WTC11 (cell line): ENCODE data around the gene TAGLN3. TPM values are rescaled to one million over a fixed set of nuclear protein-coding genes. Genes with fewer than 3 reads are reported as not detected.

ENCODE experiments used
- ATAC-seq: fragments of 200-7000 bp; cut with Tn5 transposase; 2 replicates; pipeline ENCODE4 v1.10.0; 2021; ENCODE audit warnings: mild to moderate bottlenecking, moderate library complexity
- CTCF ChIA-PET: fragments of 300-600 bp; sonication (Branson Sonifier 250); formaldehyde crosslinking; loops from one replicate; lab custom pipeline; 2021; ENCODE audit warnings: antibody characterized with exemption; lab: Charles Lee
- POLR2A ChIA-PET: fragments of 350-600 bp; sonication (Branson Sonifier 250); formaldehyde crosslinking; loops from one replicate; lab custom pipeline; 2021; ENCODE audit warnings: antibody characterized with exemption; lab: Charles Lee
- DNase-seq: peaks from one replicate; pipeline ENCODE4 v3.0.0; 2021; ENCODE audit warnings: low spot score
- H3K27ac Mint-ChIP-seq: 2 replicates; pipeline ENCODE4 v1.8.0; 2021; ENCODE audit warnings: mixed read lengths
- H3K27me3 Mint-ChIP-seq: 2 replicates; pipeline ENCODE4 v1.8.0; 2021; ENCODE audit warnings: low read depth, mild to moderate bottlenecking, moderate library complexity, mixed read lengths
- H3K36me3 Mint-ChIP-seq: 2 replicates; pipeline ENCODE4 v1.8.0; 2021; ENCODE audit warnings: mixed read lengths
- H3K4me1 Mint-ChIP-seq: 2 replicates; pipeline ENCODE4 v1.8.0; 2022; ENCODE audit warnings: mixed read lengths
- H3K4me3 Mint-ChIP-seq: 2 replicates; pipeline ENCODE4 v1.8.0; 2021; ENCODE audit warnings: mild to moderate bottlenecking, moderate library complexity, mixed read lengths
- H3K9me3 Mint-ChIP-seq: 2 replicates; pipeline ENCODE4 v1.8.0; 2021; ENCODE audit warnings: mixed read lengths
- ESRRA ChIP-seq: sonication (generic); formaldehyde crosslinking; IDR thresholded peaks from 2 replicates; pipeline ENCODE4 v1.8.1; 2022; ENCODE audit warnings: mild to moderate bottlenecking, missing genetic modification reagents, borderline replicate concordance
- ETV6 ChIP-seq: sonication (generic); formaldehyde crosslinking; IDR thresholded peaks from 2 replicates; pipeline ENCODE4 v1.8.1; 2022; ENCODE audit warnings: mild to moderate bottlenecking, missing genetic modification reagents
- HMGA2 ChIP-seq: fragments of 250-450 bp; sonication (Bioruptor Pico); IDR thresholded peaks from 2 replicates; pipeline ENCODE4 v1.4.0; 2021; ENCODE audit warnings: mild to moderate bottlenecking, moderate library complexity
- IRF2 ChIP-seq: sonication (generic); formaldehyde crosslinking; IDR thresholded peaks from 2 replicates; pipeline ENCODE4 v1.8.0; 2022; ENCODE audit warnings: low read depth, missing genetic modification reagents, borderline replicate concordance
- JUN ChIP-seq: sonication (generic); formaldehyde crosslinking; IDR thresholded peaks from 2 replicates; pipeline ENCODE4 v1.8.0; 2023; ENCODE audit warnings: mild to moderate bottlenecking, missing genetic modification reagents
- NFE2L1 ChIP-seq: sonication (generic); formaldehyde crosslinking; IDR thresholded peaks from 2 replicates; pipeline ENCODE4 v1.8.1; 2023; ENCODE audit warnings: missing genetic modification reagents
- OVOL2 ChIP-seq: fragments of 250-450 bp; sonication (Bioruptor Pico); IDR thresholded peaks from 2 replicates; pipeline ENCODE4 v1.9.0; 2021; ENCODE audit warnings: mild to moderate bottlenecking, borderline replicate concordance
- RORB ChIP-seq: fragments of 250-450 bp; sonication (Bioruptor Pico); IDR thresholded peaks from 2 replicates; pipeline ENCODE4 v1.9.0; 2021; ENCODE audit warnings: mild to moderate bottlenecking
- SMAD3 ChIP-seq: sonication (generic); formaldehyde crosslinking; IDR thresholded peaks from 2 replicates; pipeline ENCODE4 v1.8.0; 2022; ENCODE audit warnings: missing genetic modification reagents, mild to moderate bottlenecking, borderline replicate concordance
- SMAD4 ChIP-seq: sonication (generic); formaldehyde crosslinking; IDR thresholded peaks from 2 replicates; pipeline ENCODE4 v1.8.0; 2022; ENCODE audit warnings: mild to moderate bottlenecking, missing genetic modification reagents
- TEAD1 ChIP-seq: sonication (generic); formaldehyde crosslinking; IDR thresholded peaks from 2 replicates; pipeline ENCODE4 v1.8.0; 2022; ENCODE audit warnings: mild to moderate bottlenecking, missing genetic modification reagents
- ZNF232 ChIP-seq: sonication (generic); formaldehyde crosslinking; IDR thresholded peaks from 2 replicates; pipeline ENCODE4 v1.8.0; 2022; ENCODE audit warnings: mild to moderate bottlenecking, missing genetic modification reagents
- ZNF263 ChIP-seq: sonication (generic); formaldehyde crosslinking; IDR thresholded peaks from 2 replicates; pipeline ENCODE4 v1.8.1; 2022; ENCODE audit warnings: low read depth, mild to moderate bottlenecking, moderate library complexity, missing genetic modification reagents
- total RNA-seq: library from RNA; stranded (reverse); gene quantifications from 3 replicates; pipeline ENCODE4 v1.2.3, GENCODE V29; 2021
- TF ChIP-seq, protein P1 (sequence below): fragments of 250-450 bp; sonication (Bioruptor Pico); IDR thresholded peaks from 2 replicates; pipeline ENCODE4 v1.9.0; 2021; ENCODE audit warnings: mild to moderate bottlenecking
- TF ChIP-seq, protein P2 (sequence below): fragments of 250-450 bp; sonication (Bioruptor Pico); conservative IDR thresholded peaks from 2 replicates; pipeline ENCODE4 v1.9.0; 2021; ENCODE audit warnings: mild to moderate bottlenecking
- TF ChIP-seq, protein P3 (sequence below): sonication (generic); formaldehyde crosslinking; IDR thresholded peaks from 2 replicates; pipeline ENCODE4 v1.8.0; 2022; ENCODE audit warnings: mild to moderate bottlenecking, missing genetic modification reagents
- TF ChIP-seq, protein P4 (sequence below): sonication (generic); formaldehyde crosslinking; IDR thresholded peaks from 2 replicates; pipeline ENCODE4 v1.8.0; 2023; ENCODE audit warnings: missing genetic modification reagents, mild to moderate bottlenecking, borderline replicate concordance
- TF ChIP-seq, protein P5 (sequence below): sonication (generic); formaldehyde crosslinking; IDR thresholded peaks from 2 replicates; pipeline ENCODE4 v1.8.1; 2022; ENCODE audit warnings: mild to moderate bottlenecking, moderate library complexity, missing genetic modification reagents
- TF ChIP-seq, protein P6 (sequence below): sonication (generic); formaldehyde crosslinking; IDR thresholded peaks from 2 replicates; pipeline ENCODE4 v1.8.1; 2023; ENCODE audit warnings: mild to moderate bottlenecking, moderate library complexity, missing genetic modification reagents

TAGLN3 gene
- total RNA-seq, 1 experiment from 2014 or later = 2.8 TPM

DNA sequence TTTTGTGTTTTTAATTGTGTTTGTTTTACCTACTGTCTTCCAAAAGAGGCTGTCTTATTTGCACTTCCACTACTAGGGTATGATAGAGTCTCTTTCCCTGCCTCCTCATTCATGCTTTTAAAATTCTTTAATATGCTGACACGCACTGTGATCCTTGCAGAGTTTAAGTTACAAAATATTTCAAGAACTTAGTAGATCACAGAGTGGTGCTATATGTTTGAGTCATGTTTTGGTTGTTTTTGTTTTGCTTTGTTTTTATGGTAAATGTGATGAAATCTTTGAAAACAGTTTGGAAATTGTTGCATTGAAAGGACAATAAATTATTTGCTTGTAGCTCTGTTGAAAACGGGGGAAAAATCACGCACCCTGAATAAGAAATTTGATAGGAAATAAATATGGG lies 25.8 kb upstream of the TAGLN3 start (continued):
- TF ChIP-seq, protein P1, sequence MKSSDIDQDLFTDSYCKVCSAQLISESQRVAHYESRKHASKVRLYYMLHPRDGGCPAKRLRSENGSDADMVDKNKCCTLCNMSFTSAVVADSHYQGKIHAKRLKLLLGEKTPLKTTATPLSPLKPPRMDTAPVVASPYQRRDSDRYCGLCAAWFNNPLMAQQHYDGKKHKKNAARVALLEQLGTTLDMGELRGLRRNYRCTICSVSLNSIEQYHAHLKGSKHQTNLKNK (CRISPR knock-in tag) = no peak
- TF ChIP-seq SMAD3 (CRISPR knock-in tag) = no peak
- TF ChIP-seq, protein P2, sequence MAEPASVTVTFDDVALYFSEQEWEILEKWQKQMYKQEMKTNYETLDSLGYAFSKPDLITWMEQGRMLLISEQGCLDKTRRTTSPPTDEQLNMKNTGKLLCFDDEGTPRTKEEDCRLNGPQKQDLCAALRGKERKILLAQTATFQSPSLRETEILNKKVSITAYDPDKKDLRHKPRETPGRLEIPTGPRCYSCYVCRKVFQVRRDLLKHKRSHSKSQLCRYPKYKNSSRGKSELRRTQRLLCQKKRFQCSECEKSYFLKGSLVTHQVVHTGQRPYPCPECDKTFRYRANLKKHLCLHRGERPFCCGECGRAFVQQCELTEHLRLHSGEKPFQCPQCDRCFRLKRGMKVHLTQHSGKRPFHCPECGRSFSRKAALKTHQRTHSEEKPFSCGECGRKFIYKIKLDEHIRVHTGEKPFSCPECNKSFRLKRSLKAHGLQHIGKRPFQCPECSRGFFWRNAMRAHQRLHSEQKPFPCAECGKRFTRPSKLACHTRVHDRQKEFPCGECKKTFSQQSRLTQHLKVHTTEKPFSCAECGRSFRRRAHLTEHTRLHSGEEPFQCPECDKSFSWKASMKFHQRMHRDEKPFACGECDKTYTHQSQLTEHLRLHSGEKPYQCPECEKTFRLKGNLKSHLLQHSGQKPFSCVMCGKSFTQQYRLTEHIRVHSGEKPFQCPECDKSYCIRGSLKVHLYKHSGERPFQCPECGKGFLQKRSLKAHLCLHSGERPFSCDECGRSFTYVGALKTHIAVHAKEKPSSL (CRISPR knock-in tag) = no peak

DNA sequence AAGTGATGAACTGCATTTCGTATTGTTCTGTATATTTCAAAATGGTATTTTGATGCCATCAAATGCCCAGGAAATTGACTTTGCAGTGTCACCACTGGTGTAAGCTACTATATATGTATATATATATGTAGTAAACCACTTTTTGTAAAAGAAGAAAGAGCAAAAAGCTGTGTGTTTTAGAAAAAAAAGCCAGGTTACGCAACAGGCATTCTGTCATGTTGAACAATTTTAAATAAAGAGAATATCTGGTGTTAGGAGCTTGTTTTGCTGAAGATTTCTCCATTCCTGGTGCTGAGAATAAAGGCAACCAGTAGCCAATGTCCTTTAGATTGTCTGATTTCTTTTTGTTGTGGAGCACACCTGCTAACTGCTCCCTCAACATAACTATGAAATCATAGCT lies 23.6 kb upstream of the TAGLN3 start:
- H3K27ac Mint-ChIP-seq = no peak overlapping the region
- POLR2A ChIA-PET = interaction anchor here (0.6 kb wide), 1 partner anchor 147 kb away, joined by 4 read pairs; no protein-coding TSS in a partner anchor
- ATAC-seq = no peak

DNA sequence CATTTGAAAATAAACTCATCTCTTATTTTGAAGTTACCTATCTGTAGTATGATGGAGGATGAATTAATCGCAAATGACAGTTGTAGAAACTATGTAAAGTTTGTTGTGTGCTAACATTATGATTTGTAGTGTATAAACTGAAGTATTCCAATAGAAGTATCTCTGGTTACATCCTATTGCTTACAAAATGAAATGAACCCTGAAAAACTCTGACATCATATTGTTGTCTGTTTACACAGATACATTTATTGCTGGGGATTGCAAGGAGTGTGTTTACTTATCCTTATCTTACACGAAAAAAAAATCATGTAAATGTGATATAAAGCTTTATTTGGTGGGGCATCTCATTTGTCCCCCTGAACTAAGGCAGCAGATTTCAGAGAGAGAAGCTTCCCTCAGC lies 22.5 kb upstream of the TAGLN3 start:
- no peak overlapping the region for H3K27ac Mint-ChIP-seq
- H3K27me3 Mint-ChIP-seq = no peaks in the 10 kb centered on the region
- H3K4me1 Mint-ChIP-seq = peaks cover 13% of the 10 kb centered on the region
- POLR2A ChIA-PET = no interaction called here
- H3K4me3 Mint-ChIP-seq = no peak overlapping the region
- no peaks in the 10 kb centered on the region for H3K9me3 Mint-ChIP-seq
- CTCF ChIA-PET = interaction anchor here (1.8 kb wide), 1 partner anchor 37 kb away, joined by 4 read pairs; no protein-coding TSS in a partner anchor
- 0 out of 2 replicates have a peak, but pooled peaks cover 2% of the 10 kb centered on the region for H3K36me3 Mint-ChIP-seq
- no peak for ATAC-seq
- TF ChIP-seq ZNF232 (CRISPR knock-in tag) (no peak), HMGA2 (CRISPR knock-in tag) (no peak), RORB (CRISPR knock-in tag) (no peak), ESRRA (no peak)
- DNase-seq = no peak

More for the DNA sequence above, 23.6 kb upstream of the TAGLN3 start:
- TF ChIP-seq ZNF263 (no peak), JUN (CRISPR knock-in tag) (no peak), ETV6 (no peak), SMAD4 (no peak)
- TF ChIP-seq, protein P3, sequence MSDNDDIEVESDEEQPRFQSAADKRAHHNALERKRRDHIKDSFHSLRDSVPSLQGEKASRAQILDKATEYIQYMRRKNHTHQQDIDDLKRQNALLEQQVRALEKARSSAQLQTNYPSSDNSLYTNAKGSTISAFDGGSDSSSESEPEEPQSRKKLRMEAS = no peak
- Mint-ChIP-seq H3K9me3 (no peaks in the 10 kb centered on the region), H3K4me3 (no peak overlapping the region), H3K36me3 (0 out of 2 replicates have a peak, but pooled peaks cover 2% of the 10 kb centered on the region), H3K4me1 (peaks cover 10% of the 10 kb centered on the region), H3K27me3 (no peaks in the 10 kb centered on the region)
- CTCF ChIA-PET = interaction anchor here (2.1 kb wide), 1 partner anchor 39 kb away, joined by 5 read pairs; no protein-coding TSS in a partner anchor
- DNase-seq = no peak

DNA sequence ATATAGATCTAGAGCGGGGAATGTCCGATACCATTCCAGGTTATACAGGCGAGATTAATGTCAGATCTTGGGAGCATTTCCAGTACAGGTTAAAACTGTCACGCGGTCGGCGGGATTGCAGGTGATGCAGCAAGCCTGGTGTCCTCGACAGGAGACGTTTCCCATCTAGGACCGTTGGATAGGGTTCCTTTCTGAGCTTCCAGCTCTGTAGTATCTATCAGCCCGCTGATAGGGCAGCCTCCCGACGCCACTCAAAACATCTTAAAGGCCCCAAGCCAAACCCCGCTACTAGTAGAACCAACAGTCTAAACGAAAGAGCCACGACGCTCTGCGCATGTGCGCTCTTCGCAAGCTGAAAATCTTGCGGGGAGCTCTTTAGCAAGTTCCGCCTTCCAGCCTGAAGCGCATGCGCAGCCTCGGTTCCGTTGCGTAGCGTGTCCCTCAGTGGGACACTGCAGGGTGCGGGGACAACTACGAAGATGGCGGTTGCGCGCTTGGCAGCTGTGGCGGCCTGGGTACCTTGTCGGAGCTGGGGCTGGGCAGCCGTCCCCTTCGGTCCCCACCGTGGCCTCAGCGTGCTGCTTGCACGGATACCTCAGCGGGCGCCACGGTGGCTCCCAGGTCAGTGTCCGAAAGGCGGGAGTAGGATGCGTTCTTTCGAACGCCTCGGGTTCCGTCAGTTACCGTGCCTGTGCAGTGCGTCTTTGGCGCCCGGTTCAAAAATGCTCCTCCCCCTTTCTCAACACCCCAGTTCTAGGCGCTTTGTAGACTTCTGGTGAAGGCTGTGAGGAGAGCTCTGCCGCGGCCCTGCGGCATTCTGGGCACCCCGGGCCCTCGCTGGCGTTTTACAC lies 19.9 kb upstream of the TAGLN3 start, which contains the start of gene ABHD10:
Gene ABHD10, plus strand, starts transcription at position 444 of the 851 bp plus-strand sequence. Its CDS starts 36 bp downstream, at position 480.
- H3K27me3 Mint-ChIP-seq = no peaks in the 10 kb centered on the region
- H3K4me1 Mint-ChIP-seq = peaks cover 13% of the 10 kb centered on the region
- POLR2A ChIA-PET = interaction anchor here (0.6 to 1.6 kb wide), 6 partner anchors 10 to 118 kb away, joined by 3 to 8 read pairs (median 4); partner anchors contain the start of gene TAGLN3
- peak; percentile 93 for DNase-seq
- CTCF ChIA-PET = interaction anchor here (0.8 to 4.4 kb wide), 18 partner anchors 9 to 400 kb away, joined by 3 to 51 read pairs (median 4); partner anchors contain the start of gene TAGLN3
- no peaks in the 10 kb centered on the region for H3K9me3 Mint-ChIP-seq
- ATAC-seq = peak; percentile 96
- H3K36me3 Mint-ChIP-seq = peaks cover 5% of the 10 kb centered on the region; the same call in 1 of the 2 replicates
- H3K4me3 Mint-ChIP-seq = peak within 1 kb of the TSS; percentile 83
- H3K27ac Mint-ChIP-seq = peak within 1 kb of the TSS; percentile 88
- TF ChIP-seq OVOL2 (no peak), IRF2 (no peak), ZNF232 (CRISPR knock-in tag) (0 out of 2 replicates have a peak, but pooled peaks have one; percentile 59), TEAD1 (0 out of 2 replicates have a peak, but pooled peaks have one; percentile 16), NFE2L1 (CRISPR knock-in tag) (0 out of 2 replicates have a peak, but pooled peaks have one; percentile 63)
- TF ChIP-seq, protein P4, sequence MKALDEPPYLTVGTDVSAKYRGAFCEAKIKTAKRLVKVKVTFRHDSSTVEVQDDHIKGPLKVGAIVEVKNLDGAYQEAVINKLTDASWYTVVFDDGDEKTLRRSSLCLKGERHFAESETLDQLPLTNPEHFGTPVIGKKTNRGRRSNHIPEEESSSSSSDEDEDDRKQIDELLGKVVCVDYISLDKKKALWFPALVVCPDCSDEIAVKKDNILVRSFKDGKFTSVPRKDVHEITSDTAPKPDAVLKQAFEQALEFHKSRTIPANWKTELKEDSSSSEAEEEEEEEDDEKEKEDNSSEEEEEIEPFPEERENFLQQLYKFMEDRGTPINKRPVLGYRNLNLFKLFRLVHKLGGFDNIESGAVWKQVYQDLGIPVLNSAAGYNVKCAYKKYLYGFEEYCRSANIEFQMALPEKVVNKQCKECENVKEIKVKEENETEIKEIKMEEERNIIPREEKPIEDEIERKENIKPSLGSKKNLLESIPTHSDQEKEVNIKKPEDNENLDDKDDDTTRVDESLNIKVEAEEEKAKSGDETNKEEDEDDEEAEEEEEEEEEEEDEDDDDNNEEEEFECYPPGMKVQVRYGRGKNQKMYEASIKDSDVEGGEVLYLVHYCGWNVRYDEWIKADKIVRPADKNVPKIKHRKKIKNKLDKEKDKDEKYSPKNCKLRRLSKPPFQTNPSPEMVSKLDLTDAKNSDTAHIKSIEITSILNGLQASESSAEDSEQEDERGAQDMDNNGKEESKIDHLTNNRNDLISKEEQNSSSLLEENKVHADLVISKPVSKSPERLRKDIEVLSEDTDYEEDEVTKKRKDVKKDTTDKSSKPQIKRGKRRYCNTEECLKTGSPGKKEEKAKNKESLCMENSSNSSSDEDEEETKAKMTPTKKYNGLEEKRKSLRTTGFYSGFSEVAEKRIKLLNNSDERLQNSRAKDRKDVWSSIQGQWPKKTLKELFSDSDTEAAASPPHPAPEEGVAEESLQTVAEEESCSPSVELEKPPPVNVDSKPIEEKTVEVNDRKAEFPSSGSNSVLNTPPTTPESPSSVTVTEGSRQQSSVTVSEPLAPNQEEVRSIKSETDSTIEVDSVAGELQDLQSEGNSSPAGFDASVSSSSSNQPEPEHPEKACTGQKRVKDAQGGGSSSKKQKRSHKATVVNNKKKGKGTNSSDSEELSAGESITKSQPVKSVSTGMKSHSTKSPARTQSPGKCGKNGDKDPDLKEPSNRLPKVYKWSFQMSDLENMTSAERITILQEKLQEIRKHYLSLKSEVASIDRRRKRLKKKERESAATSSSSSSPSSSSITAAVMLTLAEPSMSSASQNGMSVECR = 0 out of 2 replicates have a peak, but pooled peaks have one; percentile 32
- TF ChIP-seq, protein P5, sequence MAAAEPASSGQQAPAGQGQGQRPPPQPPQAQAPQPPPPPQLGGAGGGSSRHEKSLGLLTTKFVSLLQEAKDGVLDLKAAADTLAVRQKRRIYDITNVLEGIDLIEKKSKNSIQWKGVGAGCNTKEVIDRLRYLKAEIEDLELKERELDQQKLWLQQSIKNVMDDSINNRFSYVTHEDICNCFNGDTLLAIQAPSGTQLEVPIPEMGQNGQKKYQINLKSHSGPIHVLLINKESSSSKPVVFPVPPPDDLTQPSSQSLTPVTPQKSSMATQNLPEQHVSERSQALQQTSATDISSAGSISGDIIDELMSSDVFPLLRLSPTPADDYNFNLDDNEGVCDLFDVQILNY (CRISPR knock-in tag) = peak; percentile 71; the same call in 1 of the 2 replicates
- TF ChIP-seq, protein P6, sequence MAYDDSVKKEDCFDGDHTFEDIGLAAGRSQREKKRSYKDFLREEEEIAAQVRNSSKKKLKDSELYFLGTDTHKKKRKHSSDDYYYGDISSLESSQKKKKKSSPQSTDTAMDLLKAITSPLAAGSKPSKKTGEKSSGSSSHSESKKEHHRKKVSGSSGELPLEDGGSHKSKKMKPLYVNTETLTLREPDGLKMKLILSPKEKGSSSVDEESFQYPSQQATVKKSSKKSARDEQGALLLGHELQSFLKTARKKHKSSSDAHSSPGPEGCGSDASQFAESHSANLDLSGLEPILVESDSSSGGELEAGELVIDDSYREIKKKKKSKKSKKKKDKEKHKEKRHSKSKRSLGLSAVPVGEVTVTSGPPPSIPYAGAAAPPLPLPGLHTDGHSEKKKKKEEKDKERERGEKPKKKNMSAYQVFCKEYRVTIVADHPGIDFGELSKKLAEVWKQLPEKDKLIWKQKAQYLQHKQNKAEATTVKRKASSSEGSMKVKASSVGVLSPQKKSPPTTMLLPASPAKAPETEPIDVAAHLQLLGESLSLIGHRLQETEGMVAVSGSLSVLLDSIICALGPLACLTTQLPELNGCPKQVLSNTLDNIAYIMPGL (CRISPR knock-in tag) = peak; percentile 34; the same call in 1 of the 2 replicates
